ENCODE measurements around the gene ITGB8. TPM values are rescaled to one million over a fixed set of nuclear protein-coding genes. Genes with fewer than 3 reads are reported as not detected.

Gene ITGB8
- 11.3 TPM for total RNA-seq

DNA sequence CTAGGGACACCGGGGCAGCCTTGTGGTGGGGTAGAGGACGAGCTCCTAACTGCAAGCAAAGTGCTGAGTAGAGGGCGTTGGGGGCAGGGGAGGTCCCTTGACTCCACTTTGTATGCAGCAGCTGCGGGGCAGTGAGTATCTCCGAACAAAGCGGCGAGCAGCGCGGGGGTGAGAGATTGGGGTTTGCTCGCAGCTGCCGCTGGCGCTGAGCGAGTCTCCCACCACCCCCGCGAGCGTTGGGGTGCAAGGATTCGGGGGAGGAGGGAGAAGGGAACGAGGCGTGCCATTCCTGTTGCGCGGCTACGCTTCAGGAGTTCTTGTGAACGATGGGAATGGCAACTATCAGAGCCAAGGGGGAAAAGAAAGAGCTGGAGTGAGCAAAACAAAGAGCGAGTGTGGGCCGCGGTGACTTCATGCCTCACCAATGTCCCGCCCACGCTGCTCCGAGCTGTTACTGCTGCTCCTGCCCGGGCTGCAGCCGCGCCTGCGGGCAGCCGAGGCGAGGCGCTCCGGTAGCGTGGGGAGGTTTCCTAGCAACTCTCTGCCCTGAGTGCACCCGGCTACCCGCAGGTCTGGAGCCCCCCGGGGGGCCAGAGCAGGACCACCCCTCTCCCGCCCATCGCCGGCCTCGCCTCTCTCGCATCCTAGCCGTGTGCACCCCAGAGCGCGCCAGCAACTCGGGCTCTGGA, at the start of gene ITGB8:
TSS of gene ITGB8 (plus strand) at position 662 of the 689 bp plus-strand sequence. CDS start 907 bp downstream, outside the sequence.
- Histone ChIP-seq H3K4me3 (ENCODE audit: low read length) (peak within 1 kb of the TSS; percentile 41), H3K27me3 (ENCODE audit: insufficient read depth, low read length) (peaks cover 41% of the 10 kb centered on the region), H3K9me3 (ENCODE audit: low read depth, low read length) (no peaks in the 10 kb centered on the region), H3K4me1 (ENCODE audit: insufficient read depth, low read length) (peaks cover 29% of the 10 kb centered on the region)

DNA sequence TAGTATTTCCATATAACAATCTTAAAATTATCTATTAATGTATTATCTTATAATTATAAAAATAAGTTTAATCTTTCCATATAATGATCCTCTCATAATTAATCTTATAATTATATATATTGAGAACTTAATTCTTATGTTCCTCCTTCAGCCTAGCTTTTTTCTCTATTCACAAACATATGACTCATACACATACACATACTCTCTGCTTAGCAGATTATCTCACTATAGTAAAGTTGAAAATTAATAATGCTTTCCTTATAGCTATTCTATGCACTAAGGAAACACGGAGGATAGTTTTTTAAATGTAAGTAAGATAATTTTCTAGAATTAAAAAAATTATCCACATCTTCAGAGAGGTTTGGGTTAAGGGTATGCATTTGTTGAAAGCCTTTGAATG, 47.7 kb upstream of the ITGB8 start:
- Histone ChIP-seq H3K9me3 (ENCODE audit: low read depth, low read length) (no peaks in the 10 kb centered on the region), H3K4me1 (ENCODE audit: insufficient read depth, low read length) (no peaks in the 10 kb centered on the region), H3K4me3 (ENCODE audit: low read length) (no peak overlapping the region), H3K27me3 (ENCODE audit: insufficient read depth, low read length) (no peaks in the 10 kb centered on the region)

DNA sequence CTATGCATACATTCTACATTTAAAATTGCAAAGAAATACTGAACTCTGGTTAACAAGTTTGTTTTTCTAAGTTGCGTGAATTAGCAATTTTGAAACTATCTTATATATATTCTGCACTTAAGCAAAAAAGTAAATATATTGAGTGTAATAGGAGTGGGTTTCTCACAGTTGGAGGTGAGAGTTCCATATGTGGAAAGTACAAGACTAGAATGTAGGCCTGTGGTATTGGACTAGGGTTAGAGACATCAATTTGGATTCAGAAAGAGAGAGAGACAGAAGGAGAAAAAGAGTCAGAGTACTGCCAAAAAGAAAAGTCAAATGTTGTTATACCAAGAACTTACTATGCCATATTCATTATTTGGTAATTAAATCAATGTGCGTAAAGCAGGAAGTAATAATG, 47.3 kb upstream of the ITGB8 start:
- Histone ChIP-seq H3K4me3 (ENCODE audit: low read length) (no peak overlapping the region), H3K9me3 (ENCODE audit: low read depth, low read length) (no peaks in the 10 kb centered on the region), H3K4me1 (ENCODE audit: insufficient read depth, low read length) (no peaks in the 10 kb centered on the region), H3K27me3 (ENCODE audit: insufficient read depth, low read length) (no peaks in the 10 kb centered on the region)

DNA sequence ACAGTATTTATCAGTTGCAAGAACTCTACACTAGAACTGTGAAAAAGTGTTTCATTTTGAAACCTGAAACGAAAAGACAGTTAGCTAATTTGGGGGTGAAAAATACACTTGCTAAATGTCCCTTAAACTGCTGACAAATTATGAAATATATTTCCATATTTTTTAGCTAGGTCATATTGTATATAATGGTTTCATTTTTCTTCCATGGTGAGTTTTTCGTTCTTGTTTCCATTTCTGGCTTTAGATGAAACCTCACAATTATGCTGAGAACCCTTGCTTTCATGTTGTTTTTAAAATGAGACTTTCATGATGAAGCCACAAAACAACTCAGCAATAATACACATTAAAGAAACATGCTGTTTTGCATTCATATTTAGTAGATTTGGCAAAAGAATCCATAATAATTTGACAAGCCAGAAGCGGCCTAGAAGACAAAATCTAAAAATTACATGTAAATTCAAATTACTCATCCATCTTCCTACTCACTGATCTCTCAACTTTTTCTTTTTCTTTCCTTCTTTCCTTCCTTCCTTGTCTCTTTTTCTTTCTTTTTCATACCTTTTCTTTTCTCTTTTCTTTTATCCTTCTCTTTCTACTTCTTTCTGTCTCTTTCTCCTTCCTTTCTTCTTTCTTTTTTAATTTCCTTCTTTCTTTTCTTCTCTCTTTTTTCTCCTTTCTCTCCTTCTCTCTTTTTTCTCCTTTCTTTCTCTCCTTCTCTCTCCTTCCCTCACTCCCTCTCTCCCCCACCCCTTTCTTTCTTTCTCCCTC, 46.5 kb upstream of the ITGB8 start:
- Histone ChIP-seq H3K9me3 (ENCODE audit: low read depth, low read length) (no peaks in the 10 kb centered on the region), H3K4me3 (ENCODE audit: low read length) (no peak overlapping the region), H3K27me3 (ENCODE audit: insufficient read depth, low read length) (no peaks in the 10 kb centered on the region), H3K4me1 (ENCODE audit: insufficient read depth, low read length) (no peaks in the 10 kb centered on the region)

DNA sequence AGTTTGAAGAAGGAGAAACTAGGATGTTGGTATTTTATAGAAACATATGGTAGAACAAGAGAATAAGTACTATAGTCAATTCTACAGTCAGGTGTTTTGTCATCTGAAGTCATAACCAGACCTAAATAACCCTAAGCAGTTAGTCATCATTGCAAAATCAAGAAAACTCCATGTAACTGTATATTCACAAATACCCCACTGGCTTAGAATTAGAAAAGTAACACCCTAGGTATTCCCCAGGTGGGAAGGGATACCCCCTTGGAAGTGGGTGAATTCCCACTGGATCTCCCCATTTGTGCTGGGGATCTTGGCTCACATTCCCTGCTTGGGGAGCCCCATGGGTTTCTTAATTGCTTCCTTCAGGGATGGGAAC, 45.9 kb upstream of the ITGB8 start:
- no peaks in the 10 kb centered on the region for H3K4me1 ChIP-seq (ENCODE audit: insufficient read depth, low read length)
- no peaks in the 10 kb centered on the region for H3K27me3 ChIP-seq (ENCODE audit: insufficient read depth, low read length)
- no peak overlapping the region for H3K4me3 ChIP-seq (ENCODE audit: low read length)
- no peaks in the 10 kb centered on the region for H3K9me3 ChIP-seq (ENCODE audit: low read depth, low read length)

DNA sequence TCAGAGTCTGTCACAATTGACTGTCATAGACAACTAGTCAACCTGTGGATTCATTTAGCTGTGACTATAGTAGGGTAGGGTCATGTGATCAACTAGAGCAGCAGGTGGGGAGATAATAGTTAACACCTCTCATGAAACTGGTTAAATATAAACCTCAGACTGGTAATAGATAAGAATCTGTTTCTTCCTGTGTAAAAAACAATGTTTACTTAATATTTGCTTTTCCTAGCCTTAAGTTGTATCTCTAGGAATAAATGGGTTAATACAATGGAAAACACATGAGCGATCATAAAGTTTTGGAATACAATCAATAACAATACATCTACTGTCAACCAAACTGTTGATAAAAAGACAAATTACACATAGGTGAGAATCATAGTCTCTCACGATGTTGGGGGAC, 43.4 kb upstream of the ITGB8 start:
- Histone ChIP-seq H3K4me1 (ENCODE audit: insufficient read depth, low read length) (no peaks in the 10 kb centered on the region), H3K4me3 (ENCODE audit: low read length) (no peak overlapping the region), H3K27me3 (ENCODE audit: insufficient read depth, low read length) (no peaks in the 10 kb centered on the region), H3K9me3 (ENCODE audit: low read depth, low read length) (no peaks in the 10 kb centered on the region)

DNA sequence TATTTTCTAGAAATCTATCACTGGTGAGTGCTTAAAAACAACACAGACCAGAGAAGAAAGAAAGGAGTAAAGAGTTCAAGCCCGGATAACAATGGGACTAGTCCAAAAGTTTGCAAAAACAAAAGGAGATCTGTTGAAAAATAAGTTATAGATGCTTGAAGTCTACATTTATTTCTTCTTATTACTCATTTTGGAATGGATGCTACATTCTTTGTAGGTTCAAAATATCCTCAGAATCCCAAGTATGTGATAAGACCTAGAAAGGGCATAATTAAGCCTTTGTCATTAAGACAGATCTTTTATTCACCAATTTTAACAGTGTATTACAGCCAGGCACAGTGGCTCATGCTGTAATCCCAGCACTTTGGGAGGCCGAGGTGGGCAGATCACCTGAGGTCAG, 42.7 kb upstream of the ITGB8 start:
- H3K27me3 ChIP-seq (ENCODE audit: insufficient read depth, low read length), result no peaks in the 10 kb centered on the region

DNA sequence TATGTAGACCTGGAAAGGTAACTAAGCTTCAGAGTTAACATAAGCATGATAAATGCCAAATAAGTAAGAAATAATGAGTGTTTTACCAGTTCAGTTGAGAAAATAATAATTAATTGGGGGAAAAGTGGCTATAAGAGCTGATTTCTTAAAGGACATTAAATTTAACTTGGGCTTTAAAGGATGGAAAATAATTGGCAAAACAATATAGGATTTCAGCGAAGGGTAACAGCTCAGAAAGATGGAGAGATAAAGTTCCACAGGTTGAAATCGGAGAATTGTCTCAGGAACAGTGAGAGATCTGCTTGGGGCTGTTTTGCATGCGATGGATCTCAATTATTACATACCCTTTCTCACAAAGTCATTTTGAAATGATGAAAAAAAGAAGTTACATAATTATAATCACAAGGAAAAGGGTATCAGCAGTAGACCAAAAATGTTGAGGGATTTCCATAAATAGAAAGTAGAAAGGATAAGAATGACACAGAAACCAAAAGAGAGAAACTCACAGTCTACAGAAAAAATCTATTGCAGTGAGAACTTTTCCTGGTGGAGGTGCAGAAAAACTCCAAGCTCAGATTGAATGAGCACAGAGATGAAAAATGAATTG, 40.1 kb upstream of the ITGB8 start:
- Histone ChIP-seq H3K4me3 (ENCODE audit: low read length) (no peak overlapping the region), H3K9me3 (ENCODE audit: low read depth, low read length) (no peaks in the 10 kb centered on the region), H3K4me1 (ENCODE audit: insufficient read depth, low read length) (no peaks in the 10 kb centered on the region), H3K27me3 (ENCODE audit: insufficient read depth, low read length) (no peaks in the 10 kb centered on the region)

More for the DNA sequence above, 42.7 kb upstream of the ITGB8 start:
- H3K4me1 ChIP-seq (ENCODE audit: insufficient read depth, low read length), result no peaks in the 10 kb centered on the region
- H3K9me3 ChIP-seq (ENCODE audit: low read depth, low read length), result no peaks in the 10 kb centered on the region
- H3K4me3 ChIP-seq (ENCODE audit: low read length), result no peak overlapping the region

DNA sequence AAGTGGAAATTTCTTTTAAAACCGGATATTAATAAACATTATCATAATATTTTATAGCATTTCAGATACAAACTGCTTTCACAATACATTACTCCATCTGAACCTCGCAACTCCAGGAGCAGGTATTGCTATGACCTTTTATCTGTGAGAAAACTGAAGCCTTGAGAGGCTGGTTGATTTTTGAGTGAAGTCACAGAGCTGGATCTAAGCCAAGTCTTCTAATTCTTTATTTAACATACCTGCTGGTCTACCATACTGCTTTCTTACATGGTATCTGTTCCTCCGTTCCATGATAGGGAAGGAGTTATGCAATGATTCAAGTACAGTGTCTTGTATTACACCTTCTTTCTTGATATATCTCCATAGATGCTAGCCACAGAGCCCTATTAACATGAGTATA, 37.4 kb upstream of the ITGB8 start:
- Histone ChIP-seq H3K4me1 (ENCODE audit: insufficient read depth, low read length) (no peaks in the 10 kb centered on the region), H3K9me3 (ENCODE audit: low read depth, low read length) (no peaks in the 10 kb centered on the region), H3K27me3 (ENCODE audit: insufficient read depth, low read length) (no peaks in the 10 kb centered on the region), H3K4me3 (ENCODE audit: low read length) (no peak overlapping the region)

DNA sequence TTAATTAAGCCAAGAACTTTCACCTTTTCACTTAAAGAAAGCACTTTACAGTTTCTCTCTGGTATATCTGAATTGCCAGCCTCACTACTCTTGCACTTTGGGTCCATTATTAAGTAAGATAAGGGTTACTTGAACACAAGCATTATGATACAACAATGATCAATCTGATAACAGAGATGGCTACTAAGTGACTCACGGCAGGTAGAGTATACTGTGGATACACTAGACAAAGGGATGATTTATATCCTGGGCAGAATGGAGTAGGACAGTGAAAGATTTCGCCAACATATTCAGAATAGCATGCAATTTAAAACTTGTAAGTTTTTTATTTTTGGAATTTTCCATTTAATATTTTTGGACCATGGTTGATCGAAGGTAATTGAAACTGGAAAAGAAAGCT, 34.3 kb upstream of the ITGB8 start:
- no peaks in the 10 kb centered on the region for H3K27me3 ChIP-seq (ENCODE audit: insufficient read depth, low read length)
- no peak overlapping the region for H3K4me3 ChIP-seq (ENCODE audit: low read length)
- H3K9me3 ChIP-seq (ENCODE audit: low read depth, low read length), result no peaks in the 10 kb centered on the region
- H3K4me1 ChIP-seq (ENCODE audit: insufficient read depth, low read length), result no peaks in the 10 kb centered on the region

DNA sequence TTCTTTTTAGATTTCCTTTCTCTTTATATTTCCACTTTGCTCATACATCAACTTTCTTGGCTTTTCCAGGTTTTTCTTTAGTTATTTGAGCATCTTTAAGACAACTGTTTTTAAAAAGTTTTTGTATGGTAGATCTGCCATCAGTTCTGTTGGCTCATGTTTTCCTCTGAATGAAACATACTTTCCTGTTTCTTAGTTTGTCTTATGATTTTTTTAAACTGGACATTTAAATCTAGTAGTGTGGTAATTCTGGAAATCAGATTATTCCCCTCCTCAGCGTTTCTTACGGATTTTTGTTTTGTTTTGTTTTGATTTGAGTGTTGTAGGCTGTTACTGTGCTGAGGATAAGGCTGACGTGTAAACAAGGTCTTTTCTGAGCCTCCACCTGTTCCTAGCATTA, 33.8 kb upstream of the ITGB8 start:
- no peaks in the 10 kb centered on the region for H3K4me1 ChIP-seq (ENCODE audit: insufficient read depth, low read length)
- no peaks in the 10 kb centered on the region for H3K9me3 ChIP-seq (ENCODE audit: low read depth, low read length)
- H3K27me3 ChIP-seq (ENCODE audit: insufficient read depth, low read length), result no peaks in the 10 kb centered on the region
- no peak overlapping the region for H3K4me3 ChIP-seq (ENCODE audit: low read length)

DNA sequence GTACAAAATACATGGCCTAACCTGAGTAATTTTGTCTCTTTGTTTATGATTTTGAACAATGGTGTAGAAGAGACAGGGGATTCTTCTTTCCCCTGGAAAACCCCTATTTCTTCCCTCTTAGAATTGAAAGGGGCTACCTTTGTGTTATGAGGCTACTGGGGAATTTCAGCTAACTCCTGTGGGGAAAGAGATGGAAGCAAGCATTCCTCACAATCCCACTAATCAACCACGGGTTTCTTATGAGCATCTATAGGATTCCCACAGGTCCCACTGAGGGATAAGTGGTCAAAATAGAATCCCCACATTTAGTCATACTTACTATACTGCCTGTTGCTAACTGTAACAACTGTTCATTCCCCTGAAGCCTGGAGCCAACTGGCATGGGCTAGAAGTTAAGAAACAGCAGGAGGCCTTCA, 32.2 kb upstream of the ITGB8 start:
- Histone ChIP-seq H3K4me3 (ENCODE audit: low read length) (no peak overlapping the region), H3K9me3 (ENCODE audit: low read depth, low read length) (no peaks in the 10 kb centered on the region), H3K4me1 (ENCODE audit: insufficient read depth, low read length) (no peaks in the 10 kb centered on the region), H3K27me3 (ENCODE audit: insufficient read depth, low read length) (no peaks in the 10 kb centered on the region)

DNA sequence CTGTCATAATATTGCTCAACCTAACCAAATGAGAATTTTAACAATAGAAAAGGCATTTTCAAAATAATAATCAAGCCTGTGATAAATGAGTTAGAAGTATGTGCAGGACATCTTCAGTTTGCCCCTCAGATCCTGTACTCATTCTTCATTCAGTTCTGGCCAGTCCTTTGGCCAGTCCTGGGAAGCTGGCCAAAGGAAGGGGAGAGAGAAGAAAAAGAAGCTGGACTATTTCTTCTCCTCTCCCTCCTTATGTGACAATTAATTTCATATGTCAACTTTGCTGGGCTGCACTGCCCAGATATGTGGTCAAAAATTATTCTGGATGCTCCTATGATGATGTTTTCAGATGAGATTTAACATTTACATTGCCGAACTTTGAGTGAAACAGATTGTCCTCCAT, 31.6 kb upstream of the ITGB8 start:
- Histone ChIP-seq H3K4me1 (ENCODE audit: insufficient read depth, low read length) (no peaks in the 10 kb centered on the region), H3K27me3 (ENCODE audit: insufficient read depth, low read length) (no peaks in the 10 kb centered on the region), H3K9me3 (ENCODE audit: low read depth, low read length) (no peaks in the 10 kb centered on the region), H3K4me3 (ENCODE audit: low read length) (no peak overlapping the region)

DNA sequence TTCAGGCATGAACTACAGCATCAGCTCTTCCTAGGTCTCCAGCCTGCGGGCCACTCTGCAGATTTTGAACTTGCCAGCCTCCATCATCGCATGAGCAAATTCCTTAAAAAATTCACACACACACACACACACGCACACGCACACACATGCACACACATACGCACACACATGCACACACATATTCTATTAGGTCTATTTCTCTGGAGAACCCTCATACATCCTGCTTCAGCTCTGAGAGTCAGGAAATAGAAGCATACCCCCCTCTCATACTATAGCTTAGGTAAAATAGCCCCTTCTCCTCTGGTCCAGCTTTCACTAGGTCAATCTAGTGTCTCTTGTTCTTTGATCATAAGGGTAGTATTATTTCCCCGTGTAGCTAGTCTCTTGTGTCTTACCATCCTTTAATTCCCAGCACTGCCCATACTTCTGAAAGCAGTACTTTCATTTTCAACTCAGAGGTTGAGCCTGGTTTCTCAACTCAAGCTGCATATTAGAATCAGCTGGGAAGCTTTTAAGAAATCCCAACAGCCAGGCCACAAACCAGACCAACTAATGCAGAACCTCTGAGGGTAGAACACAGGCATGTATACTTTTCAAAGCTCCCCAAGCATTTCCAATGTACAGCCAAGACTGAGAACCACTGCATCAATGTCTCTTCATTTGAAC, 30.9 kb upstream of the ITGB8 start:
- H3K9me3 ChIP-seq (ENCODE audit: low read depth, low read length), result no peaks in the 10 kb centered on the region
- H3K4me3 ChIP-seq (ENCODE audit: low read length), result no peak overlapping the region
- no peaks in the 10 kb centered on the region for H3K4me1 ChIP-seq (ENCODE audit: insufficient read depth, low read length)
- H3K27me3 ChIP-seq (ENCODE audit: insufficient read depth, low read length), result no peaks in the 10 kb centered on the region

DNA sequence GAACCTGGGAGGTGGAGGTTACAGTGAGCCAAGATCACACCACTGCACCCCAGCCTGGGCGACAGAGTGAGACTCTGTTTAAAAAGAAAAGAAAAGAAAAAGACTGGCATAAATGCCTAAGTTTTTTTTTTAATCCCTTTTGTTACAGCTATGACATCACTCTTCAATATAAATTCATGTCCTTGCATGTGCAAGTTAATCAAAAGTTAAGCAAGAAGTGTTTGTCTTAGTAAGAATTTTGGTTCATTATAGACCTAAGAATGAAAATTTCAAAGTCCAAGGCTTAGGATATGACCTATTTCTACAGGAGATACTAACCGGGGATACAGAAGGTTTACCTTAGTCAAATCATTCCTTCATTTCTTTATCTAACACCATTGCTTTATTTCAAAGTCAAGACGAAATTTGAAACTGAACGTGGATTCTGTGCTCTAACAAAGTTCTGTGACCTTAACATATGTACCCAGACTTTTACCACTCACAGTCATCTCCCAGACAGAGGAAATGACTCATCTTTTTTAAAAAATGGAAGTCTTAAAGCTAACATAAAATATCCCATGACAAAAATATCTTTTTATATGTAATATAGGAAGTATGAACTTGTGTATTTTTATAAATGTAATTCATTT, 29.3 kb upstream of the ITGB8 start:
- no peaks in the 10 kb centered on the region for H3K4me1 ChIP-seq (ENCODE audit: insufficient read depth, low read length)
- H3K27me3 ChIP-seq (ENCODE audit: insufficient read depth, low read length), result no peaks in the 10 kb centered on the region
- no peaks in the 10 kb centered on the region for H3K9me3 ChIP-seq (ENCODE audit: low read depth, low read length)
- H3K4me3 ChIP-seq (ENCODE audit: low read length), result no peak overlapping the region
